HepG2 (cell line): ENCODE measurements around the gene ENHO. TPM values are rescaled to one million over a fixed set of nuclear protein-coding genes. Genes with fewer than 3 reads are reported as not detected.

Experiments
- ATAC-seq: fragments of 200-7000 bp; cut with Tn5 transposase; 3 replicates; pipeline ENCODE4 v1.9.1; 2020; ENCODE audit warnings: mild to moderate bottlenecking, moderate library complexity
- BruUV-seq: library from RNA; stranded (reverse); fragments of 400-500 nt; replicated peaks from 2 replicates; lab custom pipeline; 2021; lab: Mats Ljungman, UMichigan
- CTCF ChIA-PET: fragments of 300-600 bp; formaldehyde crosslinking; extraction: SDS; loops from one replicate; lab custom pipeline; 2021; ENCODE audit warnings: low total read pairs, inconsistent platforms, low intra/inter-chr PET ratio; lab: Yijun Ruan, JAX
- POLR2A ChIA-PET: fragments of 350-600 bp; sonication (Branson Sonifier 250); formaldehyde crosslinking; loops from one replicate; lab custom pipeline; 2020; ENCODE audit warnings: antibody characterized with exemption, inconsistent platforms; lab: Yijun Ruan, JAX
- DNase-seq: peaks from one replicate; pipeline ENCODE4 v3.0.0-alpha.2; 2015; ENCODE audit warnings: low spot score
- FAIRE-seq: peaks from 3 replicates; lab custom pipeline; 2011; peaks lifted over from hg19 to GRCh38; lab: Jason Lieb, UNC
- H2AFZ ChIP-seq: one replicate; pipeline ENCODE4 v1.6.1; 2011; ENCODE audit warnings: low read length, inconsistent platforms
- H3K27ac ChIP-seq: fragments of 300-600 bp; 3 replicates; pipeline ENCODE4 v1.8.0; 2011; ENCODE audit warnings: mixed run types, mild to moderate bottlenecking, mixed read lengths, low read length, inconsistent platforms; ENCODE audit not compliant: insufficient read depth; ENCODE audit errors: extremely low read length
- H3K27me3 ChIP-seq, 2 experiments: fragments of 200-600 bp in 1 of 2; 2 replicates in 1 of 2; 3 replicates in 1 of 2; pipeline versions ENCODE4 v1.6.0 to v1.8.0; 2011; ENCODE audit warnings: low read length in 2 of 2, mild to moderate bottlenecking in 2 of 2, moderate library complexity in 2 of 2, inconsistent platforms in 1 of 2; ENCODE audit not compliant: insufficient read depth in 2 of 2, control insufficient read depth in 1 of 2
- H3K36me3 ChIP-seq, 2 experiments: fragments of 200-600 bp in 1 of 2; replicated peaks in 1 of 2; 2 replicates in 1 of 2; 3 replicates in 1 of 2; pipeline versions ENCODE4 v1.5.1 to v1.8.0; 2011; ENCODE audit warnings: low read length in 2 of 2, inconsistent platforms in 1 of 2; ENCODE audit not compliant: insufficient read depth in 2 of 2, control insufficient read depth in 1 of 2
- H3K4me1 ChIP-seq: 2 replicates; pipeline ENCODE4 v1.5.1; 2012; ENCODE audit warnings: low read length, inconsistent platforms; ENCODE audit not compliant: insufficient read depth
- H3K4me2 ChIP-seq: 2 replicates; pipeline ENCODE4 v1.6.0; 2011; ENCODE audit warnings: low read depth, low read length, inconsistent platforms
- H3K4me3 ChIP-seq, 3 experiments: fragments of 200-600 bp in 1 of 3; sonication (generic), shearing (Covaris generic) in 1 of 3; replicated peaks in 1 of 3; 2 replicates each; pipeline ENCODE4 v1.5.1; 2011 to 2016; ENCODE audit warnings: low read length in 3 of 3, inconsistent platforms in 2 of 3, low read depth in 2 of 3, mild to moderate bottlenecking in 2 of 3, control low read depth in 1 of 3, mixed read lengths in 1 of 3; ENCODE audit not compliant: insufficient read depth in 1 of 3
- H3K79me2 ChIP-seq: one replicate; pipeline ENCODE4 v1.6.1; 2011; ENCODE audit warnings: low read length, inconsistent platforms; ENCODE audit not compliant: insufficient read depth
- H3K9ac ChIP-seq: 2 replicates; pipeline ENCODE4 v1.6.0; 2011; ENCODE audit warnings: mild to moderate bottlenecking, low read depth, low read length, inconsistent platforms; ENCODE audit not compliant: insufficient read depth
- H3K9me3 ChIP-seq: 2 replicates; pipeline ENCODE4 v1.5.1; 2012; ENCODE audit warnings: mild to moderate bottlenecking, low read length
- H4K20me1 ChIP-seq: 2 replicates; pipeline ENCODE4 v1.6.0; 2011; ENCODE audit warnings: inconsistent platforms, mild to moderate bottlenecking, low read length, moderate library complexity; ENCODE audit not compliant: insufficient read depth
- FOXO4 ChIP-seq: sonication (generic); formaldehyde crosslinking; conservative IDR thresholded peaks from 2 replicates; pipeline ENCODE4 v1.8.1; 2023; ENCODE audit warnings: missing genetic modification reagents
- HOXA3 ChIP-seq: sonication (generic); formaldehyde crosslinking; IDR thresholded peaks from 2 replicates; pipeline ENCODE4 v1.5.0; 2020; ENCODE audit warnings: missing genetic modification reagents
- IRF9 ChIP-seq: sonication (generic); formaldehyde crosslinking; IDR thresholded peaks from 2 replicates; pipeline ENCODE4 v1.8.0; 2022; ENCODE audit warnings: missing genetic modification reagents, mild to moderate bottlenecking, borderline replicate concordance
- KAT2B ChIP-seq: fragments of 150-350 bp; IDR thresholded peaks from 2 replicates; pipeline ENCODE4 v1.6.1; 2014; ENCODE audit warnings: low read depth, low read length, borderline replicate concordance
- PRPF4 ChIP-seq: fragments of 200-400 bp; formaldehyde crosslinking; IDR thresholded peaks from 2 replicates; pipeline ENCODE4 v1.6.1; 2016; ENCODE audit warnings: low read length, low read depth; ENCODE audit not compliant: poor library complexity, severe bottlenecking
- RNF219 ChIP-seq: sonication (generic); formaldehyde crosslinking; IDR thresholded peaks from 2 replicates; pipeline ENCODE4 v1.5.0; 2020; ENCODE audit warnings: mild to moderate bottlenecking, missing genetic modification reagents
- TP53 ChIP-seq: sonication (generic); formaldehyde crosslinking; conservative IDR thresholded peaks from 2 replicates; pipeline ENCODE4 v1.4.0; 2020; ENCODE audit warnings: missing genetic modification reagents
- YEATS4 ChIP-seq: sonication (generic); formaldehyde crosslinking; IDR thresholded peaks from 2 replicates; pipeline ENCODE4 v1.4.0; 2020; ENCODE audit warnings: missing genetic modification reagents, borderline replicate concordance
- ZNF17 ChIP-seq: sonication (generic); formaldehyde crosslinking; IDR thresholded peaks from 2 replicates; pipeline ENCODE4 v1.5.0; 2020; ENCODE audit warnings: mild to moderate bottlenecking, missing genetic modification reagents
- ZNF354B ChIP-seq: sonication (generic); formaldehyde crosslinking; IDR thresholded peaks from 2 replicates; pipeline ENCODE4 v1.8.0; 2022; ENCODE audit warnings: mild to moderate bottlenecking, missing genetic modification reagents
- ZNF543 ChIP-seq: sonication (generic); formaldehyde crosslinking; IDR thresholded peaks from 2 replicates; pipeline ENCODE4 v1.4.0; 2020; ENCODE audit warnings: mild to moderate bottlenecking, missing genetic modification reagents
- ZNF580 ChIP-seq: IDR thresholded peaks from 2 replicates; pipeline ENCODE4 v1.6.1; 2016; ENCODE audit warnings: low read depth, borderline replicate concordance
- WGBS: methylation state at CpG from one replicate; pipeline ENCODE4 v1.1.6; 2017; ENCODE audit warnings: low lambda C conversion rate; 5-methylcytosine and 5-hydroxymethylcytosine counted together
- in situ Hi-C: cut with HindIII; loops from 2 replicates; pipeline ENCODE4 v1.10.0; 2017; ENCODE audit warnings: low pct_unique_long_range_greater_than_20kb; ENCODE audit not compliant: extremely low pct_ligation_motif_present
- intact Hi-C: fragments of 100-400 bp; cut with micrococcal nuclease; formaldehyde crosslinking; loops from one replicate; pipeline ENCODE4 v1.10.0; 2022; ENCODE audit not compliant: unreplicated experiment
- polyA plus RNA-seq, 8 experiments: library from polyadenylated mRNA; depleted of rRNA in 3 of 8; stranded (reverse) in 7 of 8; unstranded in 1 of 8; fragments of >200 nt; fragmentation: Illumina TruSeq in 4 of 8; extraction: Trizol in 4 of 8; gene quantifications; 2 replicates each; pipeline versions ENCODE4 v1.2.1 to v1.2.3, GENCODE V29; 2011 to 2016; ENCODE audit warnings: low read depth in 4 of 8, missing spikeins in 1 of 8, mixed read lengths in 1 of 8; ENCODE audit not compliant: insufficient read depth in 1 of 8
- total RNA-seq, 5 experiments: library from RNA; depleted of rRNA; stranded (reverse); fragments of >200 nt; fragmentation: Illumina TruSeq; extraction: Trizol; gene quantifications; 2 replicates each; pipeline ENCODE4 v1.2.3, GENCODE V29; 2016; ENCODE audit warnings: low read depth in 1 of 5

Gene ENHO
- total and polyA plus RNA-seq, 2 of the 13 experiments (the other 11 are each of a cell fraction or from before 2014, with no cell fraction given) = 0.08 to 0.60 TPM

GRCh38 chr9:34499076-34499475 is 23.7 kb downstream of the ENHO start (continued):
- TF ChIP-seq FOXO4 (CRISPR knock-in tag) (no peak), ZNF580 (no peak), HOXA3 (CRISPR knock-in tag) (no peak), YEATS4 (CRISPR knock-in tag) (no peak)

GRCh38 chr9:34498553-34498952 is 24.2 kb downstream of the ENHO start:
- no peak for DNase-seq
- TF ChIP-seq ZNF543 (no peak), PRPF4 (no peak), ZNF354B (no peak), RNF219 (no peak), TP53 (CRISPR knock-in tag) (no peak), KAT2B (no peak), ZNF17 (CRISPR knock-in tag) (no peak), IRF9 (CRISPR knock-in tag) (no peak)
- ChIA-PET CTCF (no interaction called here), POLR2A (no interaction called here)
- peaks cover 23% of the 10 kb centered on the region for H3K4me1 ChIP-seq
- no peak overlapping the region for H2AFZ ChIP-seq
- H3K4me2 ChIP-seq = no peak overlapping the region
- H4K20me1 ChIP-seq = no peaks in the 10 kb centered on the region; the same call in 1 of the 2 replicates
- peaks cover 0 to 5% of the 10 kb centered on the region in 2 experiments; a peak in 2 of 5 replicates for H3K27me3 ChIP-seq
- H3K9ac ChIP-seq = no peak overlapping the region
- intact Hi-C loops = no loop called here
- 0% methylated on average over 1 of the region's 3 CpGs for WGBS
- H3K36me3 ChIP-seq = no peaks in the 10 kb centered on the region
- no peak overlapping the region for H3K4me3 ChIP-seq
- no peak for ATAC-seq
- no TSS peak for BruUV-seq
- no peak overlapping the region for H3K27ac ChIP-seq
- no peak for FAIRE-seq
- no peaks in the 10 kb centered on the region for H3K9me3 ChIP-seq
- no peaks in the 10 kb centered on the region for H3K79me2 ChIP-seq
- in situ Hi-C loops = no loop called here
